Activated T-cell treated with anti-CD3 and anti-CD28 coated beads, Interleukin-2, amount 50 U/mL, for 72 hours (primary cell): ENCODE data around the gene STIM2. TPM values are rescaled to one million over a fixed set of nuclear protein-coding genes. Genes with fewer than 3 reads are reported as not detected.

ENCODE experiments used
- ATAC-seq, 2 donors: fragments of 150-1000 bp; cut with Tn5 transposase; replicated peaks in 1 of 2; 2 replicates each; pipeline ENCODE4 v1.10.0; 2021; ENCODE audit warnings: moderate library complexity in 2 of 2, mild to moderate bottlenecking in 1 of 2
- DNase-seq, 2 donors: peaks; one replicate each; pipeline ENCODE4 v3.0.0; 2021 to 2022; ENCODE audit warnings: mixed read lengths in 1 of 2
- H3K27ac Mint-ChIP-seq: one replicate; pipeline ENCODE4 v1.8.0; 2022; ENCODE audit warnings: mild to moderate bottlenecking, moderate library complexity, mixed read lengths
- H3K27me3 Mint-ChIP-seq: one replicate; pipeline ENCODE4 v1.8.0; 2022; ENCODE audit warnings: low read depth, mixed read lengths
- H3K36me3 Mint-ChIP-seq, 2 donors: one replicate each; pipeline ENCODE4 v1.8.0; 2022; ENCODE audit warnings: mixed read lengths in 2 of 2, mild to moderate bottlenecking in 1 of 2; ENCODE audit not compliant: insufficient read depth in 2 of 2
- H3K4me1 Mint-ChIP-seq: one replicate; pipeline ENCODE4 v1.8.0; 2022; ENCODE audit warnings: low read depth, mixed read lengths
- H3K4me3 Mint-ChIP-seq, 2 donors: one replicate each; pipeline ENCODE4 v1.8.0; 2022; ENCODE audit warnings: mild to moderate bottlenecking in 2 of 2, mixed read lengths in 2 of 2, moderate library complexity in 2 of 2
- H3K9me3 Mint-ChIP-seq, 2 donors: one replicate each; pipeline ENCODE4 v1.8.0; 2022; ENCODE audit warnings: mixed read lengths in 2 of 2
- total RNA-seq, 2 donors: library from RNA; stranded (reverse); gene quantifications; one replicate each; pipeline ENCODE4 v1.2.3, GENCODE V29; 2022

STIM2 gene
- total RNA-seq, 2 donors from 2014 or later, result 39.6 to 47.0 TPM

- peaks cover 42% of the 10 kb centered on the region for H3K4me1 Mint-ChIP-seq
- peaks cover 0 to 2% of the 10 kb centered on the region in 2 donors for H3K36me3 Mint-ChIP-seq
- no peak overlapping the region for H3K4me3 Mint-ChIP-seq
- no peaks in the 10 kb centered on the region for H3K27me3 Mint-ChIP-seq
- DNase-seq, result no peak
- no peaks in the 10 kb centered on the region for H3K9me3 Mint-ChIP-seq
- ATAC-seq, result no peak
- H3K27ac Mint-ChIP-seq, result peak overlapping the region; percentile 81
Measured at GRCh38 chr4:26936284-26937065, 75.8 kb downstream of the STIM2 start.

DNA sequence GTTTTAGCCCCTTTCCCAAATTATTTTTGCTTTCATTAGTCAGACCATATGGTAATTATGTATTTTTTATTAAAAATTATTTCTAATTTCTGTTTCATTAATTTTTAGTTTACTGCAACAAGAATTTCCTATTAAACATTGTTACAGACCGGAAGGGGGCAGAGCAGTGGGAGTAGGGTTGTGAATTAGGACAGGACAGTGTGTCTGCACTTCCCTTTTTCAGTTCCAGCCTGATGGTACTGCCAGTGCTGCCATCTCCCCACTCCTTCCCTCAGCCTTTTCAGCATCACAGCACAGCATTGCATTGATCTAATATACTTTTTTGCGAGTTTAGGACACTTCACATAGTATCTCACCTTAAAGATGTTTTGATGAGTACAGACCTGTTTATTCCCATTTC is 76.5 kb downstream of the STIM2 start:
- Mint-ChIP-seq H3K4me3 (no peak overlapping the region), H3K36me3 (peaks cover 0 to 2% of the 10 kb centered on the region in 2 donors), H3K4me1 (peaks cover 44% of the 10 kb centered on the region), H3K27ac (no peak overlapping the region), H3K27me3 (no peaks in the 10 kb centered on the region), H3K9me3 (no peaks in the 10 kb centered on the region)
- ATAC-seq, result no peak
- DNase-seq, result no peak

DNA sequence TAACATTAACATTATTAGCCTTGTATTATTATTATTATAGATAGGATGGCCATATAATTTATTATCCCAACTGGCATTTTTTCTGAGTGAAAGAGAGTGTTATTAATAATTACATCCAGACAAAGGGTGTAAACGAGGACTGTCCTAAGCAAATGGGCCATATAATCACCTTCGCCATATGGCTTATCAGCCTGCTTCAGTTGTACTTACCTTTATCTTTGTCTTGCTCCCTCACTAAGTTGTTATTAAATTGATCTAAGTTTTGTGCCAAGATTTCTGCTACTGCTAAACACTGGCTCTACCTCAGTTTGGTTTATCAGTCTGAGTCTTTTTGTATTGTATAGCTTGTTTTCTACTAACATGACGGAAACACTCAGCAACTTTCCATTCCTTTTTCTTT is 76.9 kb downstream of the STIM2 start:
- DNase-seq, result no peak
- no peaks in the 10 kb centered on the region for H3K9me3 Mint-ChIP-seq
- H3K27me3 Mint-ChIP-seq, result no peaks in the 10 kb centered on the region
- no peak overlapping the region for H3K4me3 Mint-ChIP-seq
- peaks cover 47% of the 10 kb centered on the region for H3K4me1 Mint-ChIP-seq
- no peak for ATAC-seq
- H3K36me3 Mint-ChIP-seq, result peaks cover 0 to 2% of the 10 kb centered on the region in 2 donors
- H3K27ac Mint-ChIP-seq, result no peak overlapping the region

- ATAC-seq, result no peak
- H3K4me1 Mint-ChIP-seq, result peaks cover 47% of the 10 kb centered on the region
Measured at GRCh38 chr4:26938516-26938915, 77.9 kb downstream of the STIM2 start.

DNA sequence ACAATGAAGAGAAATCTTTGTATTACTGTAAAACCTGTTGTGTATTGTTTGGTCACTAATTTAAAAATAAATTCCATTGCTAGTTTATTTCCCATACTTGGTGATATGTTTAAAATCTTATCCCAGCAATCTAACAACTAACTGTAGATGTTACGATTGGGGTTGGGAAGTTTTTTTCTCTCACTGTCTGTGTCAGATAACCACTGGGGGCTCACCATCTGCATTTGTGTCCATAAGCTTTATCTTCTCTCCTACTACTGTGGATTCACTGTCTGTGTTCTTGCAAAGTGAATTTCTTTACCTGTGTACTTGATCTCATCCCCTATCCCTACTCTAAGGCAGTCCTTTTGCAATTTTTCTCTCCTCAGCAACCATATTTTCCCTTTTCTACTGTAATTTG is 81.3 kb downstream of the STIM2 start:
- peaks cover 28% of the 10 kb centered on the region for H3K4me1 Mint-ChIP-seq
- DNase-seq (no peak), ATAC-seq (no peak)
- H3K9me3 Mint-ChIP-seq, result peaks cover 0 to 2% of the 10 kb centered on the region in 2 donors
- H3K36me3 Mint-ChIP-seq, result peaks cover 0 to 3% of the 10 kb centered on the region in 2 donors
- H3K27me3 Mint-ChIP-seq, result no peaks in the 10 kb centered on the region
- H3K27ac Mint-ChIP-seq, result peak overlapping the region; percentile 25
- no peak overlapping the region for H3K4me3 Mint-ChIP-seq

More at GRCh38 chr4:26938516-26938915, 77.9 kb downstream of the STIM2 start:
- Mint-ChIP-seq H3K9me3 (no peaks in the 10 kb centered on the region), H3K4me3 (no peak overlapping the region), H3K27me3 (no peaks in the 10 kb centered on the region), H3K36me3 (no peaks in the 10 kb centered on the region), H3K27ac (no peak overlapping the region)
- DNase-seq, result no peak

- Mint-ChIP-seq H3K27ac (no peak overlapping the region), H3K27me3 (no peaks in the 10 kb centered on the region), H3K9me3 (peaks cover 0 to 2% of the 10 kb centered on the region in 2 donors), H3K36me3 (peaks cover 3% of the 10 kb centered on the region in 2 donors), H3K4me1 (peaks cover 28% of the 10 kb centered on the region), H3K4me3 (no peak overlapping the region)
- no peak for DNase-seq
- no peak for ATAC-seq
Measured at GRCh38 chr4:26942871-26943270, 82.2 kb downstream of the STIM2 start.

- DNase-seq, result no peak
- peaks cover 3 to 4% of the 10 kb centered on the region in 2 donors for H3K36me3 Mint-ChIP-seq
- H3K9me3 Mint-ChIP-seq, result peaks cover 0 to 2% of the 10 kb centered on the region in 2 donors
- peaks cover 28% of the 10 kb centered on the region for H3K4me1 Mint-ChIP-seq
- ATAC-seq, result no peak
- H3K27ac Mint-ChIP-seq, result no peak overlapping the region
- H3K4me3 Mint-ChIP-seq, result no peak overlapping the region
- no peaks in the 10 kb centered on the region for H3K27me3 Mint-ChIP-seq
Measured at GRCh38 chr4:26943391-26943790, 82.8 kb downstream of the STIM2 start.

GRCh38 chr4:26945794-26946193 is 85.2 kb downstream of the STIM2 start:
- H3K27me3 Mint-ChIP-seq, result no peaks in the 10 kb centered on the region
- peaks cover 2 to 3% of the 10 kb centered on the region in 2 donors for H3K9me3 Mint-ChIP-seq
- ATAC-seq (no peak), DNase-seq (no peak)
- H3K27ac Mint-ChIP-seq, result no peak overlapping the region
- peaks cover 19% of the 10 kb centered on the region for H3K4me1 Mint-ChIP-seq
- peaks cover 5 to 6% of the 10 kb centered on the region in 2 donors for H3K36me3 Mint-ChIP-seq
- no peak overlapping the region for H3K4me3 Mint-ChIP-seq

DNA sequence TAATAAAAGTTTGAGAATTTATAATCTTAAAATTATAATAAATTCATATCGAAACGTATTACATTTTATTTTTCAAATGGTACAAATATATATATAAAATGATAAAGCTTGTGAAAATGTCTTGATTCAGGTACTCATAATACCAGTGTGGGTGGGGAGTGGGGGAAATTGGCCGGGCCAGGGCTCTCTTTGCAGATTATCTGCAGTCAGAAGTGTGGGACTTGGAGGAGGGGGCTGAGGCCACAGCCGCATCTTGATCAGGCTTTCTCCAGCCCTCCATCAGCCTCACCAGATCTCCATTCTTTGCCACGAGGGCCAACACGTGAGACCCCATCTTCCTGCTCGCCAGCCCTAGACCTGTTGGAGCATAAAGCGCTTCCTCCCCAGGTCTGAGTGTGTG is 86.7 kb downstream of the STIM2 start:
- no peak for DNase-seq
- Mint-ChIP-seq H3K9me3 (peaks cover 4 to 5% of the 10 kb centered on the region in 2 donors), H3K4me3 (no peak overlapping the region), H3K4me1 (peaks cover 20% of the 10 kb centered on the region), H3K36me3 (peaks cover 7 to 14% of the 10 kb centered on the region in 2 donors), H3K27me3 (no peaks in the 10 kb centered on the region), H3K27ac (no peak overlapping the region)
- ATAC-seq, result no peak

GRCh38 chr4:26950446-26950845 is 89.8 kb downstream of the STIM2 start:
- H3K27ac Mint-ChIP-seq, result no peak overlapping the region

DNA sequence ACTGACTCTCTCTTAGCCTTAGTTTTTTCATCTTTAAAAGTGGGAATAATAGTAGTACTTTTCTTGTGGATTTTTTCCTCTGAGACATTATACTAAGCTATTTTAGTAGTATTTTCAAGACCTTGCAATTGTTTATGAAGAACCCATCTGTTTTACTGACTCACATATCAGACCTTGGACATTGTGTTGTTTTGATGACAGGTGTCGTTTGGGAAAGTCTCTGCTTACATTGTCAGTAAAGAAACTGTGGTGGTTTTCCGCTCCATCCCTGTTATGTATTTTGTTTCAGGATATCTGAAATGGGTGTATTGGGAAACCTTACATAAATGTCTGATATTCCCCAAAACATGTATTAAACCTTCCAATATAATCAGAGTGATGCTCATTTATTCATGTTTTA is 92.2 kb downstream of the STIM2 start:
- Mint-ChIP-seq H3K9me3 (peaks cover 2 to 5% of the 10 kb centered on the region in 2 donors), H3K27me3 (no peaks in the 10 kb centered on the region), H3K36me3 (peaks cover 5 to 11% of the 10 kb centered on the region in 2 donors), H3K4me1 (peaks cover 24% of the 10 kb centered on the region), H3K27ac (no peak overlapping the region), H3K4me3 (no peak overlapping the region)
- DNase-seq (no peak), ATAC-seq (no peak)

More at GRCh38 chr4:26950446-26950845, 89.8 kb downstream of the STIM2 start:
- H3K36me3 Mint-ChIP-seq, result peaks cover 5 to 14% of the 10 kb centered on the region in 2 donors
- peaks cover 2 to 5% of the 10 kb centered on the region in 2 donors for H3K9me3 Mint-ChIP-seq
- ATAC-seq (no peak), DNase-seq (no peak)
- H3K4me1 Mint-ChIP-seq, result peaks cover 24% of the 10 kb centered on the region
- H3K4me3 Mint-ChIP-seq, result no peak overlapping the region
- H3K27me3 Mint-ChIP-seq, result no peaks in the 10 kb centered on the region

GRCh38 chr4:26953366-26953765 is 92.7 kb downstream of the STIM2 start:
- no peak overlapping the region for H3K4me3 Mint-ChIP-seq
- H3K9me3 Mint-ChIP-seq, result peaks cover 2 to 5% of the 10 kb centered on the region in 2 donors
- DNase-seq (no peak), ATAC-seq (no peak)
- peaks cover 5 to 13% of the 10 kb centered on the region in 2 donors for H3K36me3 Mint-ChIP-seq
- no peaks in the 10 kb centered on the region for H3K27me3 Mint-ChIP-seq
- peaks cover 27% of the 10 kb centered on the region for H3K4me1 Mint-ChIP-seq
- H3K27ac Mint-ChIP-seq, result no peak overlapping the region

GRCh38 chr4:26953770-26954423 is 93.3 kb downstream of the STIM2 start:
- DNase-seq (no peak), ATAC-seq (no peak)
- Mint-ChIP-seq H3K27ac (no peak overlapping the region), H3K36me3 (peaks cover 6 to 16% of the 10 kb centered on the region in 2 donors), H3K4me3 (no peak overlapping the region), H3K27me3 (no peaks in the 10 kb centered on the region), H3K9me3 (peaks cover 3 to 5% of the 10 kb centered on the region in 2 donors), H3K4me1 (peaks cover 32% of the 10 kb centered on the region)
